HG03442 (cell line): Measurements from ENCODE around the gene PNLIPRP2.

Experiments
- ATAC-seq: cut with Tn5 transposase; IDR thresholded peaks from one replicate; pipeline ENCODE4 v1.9.1; 2021; ENCODE audit warnings: mild to moderate bottlenecking, moderate library complexity; ENCODE audit not compliant: unreplicated experiment

The PNLIPRP2 gene

GRCh38 chr10:116620423-116621400 is at the start of gene PNLIPRP2:
TSS of gene PNLIPRP2 (plus strand) at chr10:116620953.
- no peak for ATAC-seq

- ATAC-seq: no peak
These were observed 46.0 kb upstream of the PNLIPRP2 start for GRCh38 chr10:116574797-116575196.

GRCh38 chr10:116587878-116588591 is 32.7 kb upstream of the PNLIPRP2 start:
- no peak for ATAC-seq

GRCh38 chr10:116588995-116589394 is 31.8 kb upstream of the PNLIPRP2 start:
- ATAC-seq: no peak

GRCh38 chr10:116589926-116590325 is 30.8 kb upstream of the PNLIPRP2 start:
- ATAC-seq: no peak

GRCh38 chr10:116590590-116591444 is 29.9 kb upstream of the PNLIPRP2 start, which contains the start of gene PNLIPRP1:
TSS of gene PNLIPRP1 (plus strand) at chr10:116590959. CDS start at chr10:116591130, 171 bp downstream.
- no peak for ATAC-seq

- no peak for ATAC-seq
These were observed 27.5 kb upstream of the PNLIPRP2 start for GRCh38 chr10:116593139-116593740.

GRCh38 chr10:116594525-116595035 is 26.2 kb upstream of the PNLIPRP2 start:
- ATAC-seq: no peak

GRCh38 chr10:116596062-116596461 is 24.7 kb upstream of the PNLIPRP2 start:
- no peak for ATAC-seq

- ATAC-seq: no peak
These were observed 23.2 kb upstream of the PNLIPRP2 start for GRCh38 chr10:116597543-116597942.

- ATAC-seq: no peak
These were observed 22.4 kb upstream of the PNLIPRP2 start for GRCh38 chr10:116598329-116598728.

GRCh38 chr10:116599991-116600390 is 20.8 kb upstream of the PNLIPRP2 start:
- no peak for ATAC-seq

- ATAC-seq: no peak
These were observed 17.9 kb upstream of the PNLIPRP2 start for GRCh38 chr10:116602648-116603400.

- no peak for ATAC-seq
These were observed 14.7 kb upstream of the PNLIPRP2 start for GRCh38 chr10:116606061-116606483.

- ATAC-seq: no peak
These were observed 13.4 kb upstream of the PNLIPRP2 start for GRCh38 chr10:116607336-116607735.

GRCh38 chr10:116608686-116609594 is 11.8 kb upstream of the PNLIPRP2 start:
- no peak for ATAC-seq

GRCh38 chr10:116610443-116611152 is 10.2 kb upstream of the PNLIPRP2 start:
- ATAC-seq: no peak

GRCh38 chr10:116611153-116611545 is 9.6 kb upstream of the PNLIPRP2 start:
- ATAC-seq: no peak
